Endodermal cell (in vitro differentiated cells): Measurements from ENCODE around the gene MYO6. TPM values are rescaled to one million over a fixed set of nuclear protein-coding genes. Genes with fewer than 3 reads are reported as not detected.

Experiments
- DNase-seq: peaks from one replicate; pipeline ENCODE4 v3.0.0-alpha.2; 2017
- H3K27ac ChIP-seq: 2 replicates; pipeline ENCODE4 v1.5.1; 2013; ENCODE audit warnings: mild to moderate bottlenecking, low read depth, low read length, moderate library complexity
- H3K27me3 ChIP-seq: 2 replicates; pipeline ENCODE4 v1.6.1; 2013; ENCODE audit warnings: mild to moderate bottlenecking, low read length, moderate library complexity; ENCODE audit not compliant: insufficient read depth, control insufficient read depth, poor library complexity, severe bottlenecking
- H3K36me3 ChIP-seq: 2 replicates; pipeline ENCODE4 v1.7.0; 2013; ENCODE audit warnings: mild to moderate bottlenecking, low read length, moderate library complexity; ENCODE audit not compliant: control insufficient read depth, insufficient read depth
- H3K4me1 ChIP-seq: one replicate; pipeline ENCODE4 v1.7.0; 2013; ENCODE audit warnings: low read length; ENCODE audit not compliant: control insufficient read depth, insufficient read depth
- H3K4me3 ChIP-seq: 2 replicates; pipeline ENCODE4 v1.5.1; 2013; ENCODE audit warnings: mild to moderate bottlenecking, low read length, moderate library complexity
- H3K9ac ChIP-seq: 2 replicates; pipeline ENCODE4 v1.6.1; 2013; ENCODE audit warnings: mild to moderate bottlenecking, low read length, moderate library complexity; ENCODE audit not compliant: poor library complexity, severe bottlenecking; ENCODE audit errors: extremely low read depth
- H3K9me3 ChIP-seq: 2 replicates; pipeline ENCODE4 v1.6.1; 2013; ENCODE audit warnings: mild to moderate bottlenecking, low read length, moderate library complexity; ENCODE audit not compliant: control insufficient read depth
- H3K27ac Mint-ChIP-seq: 2 replicates; pipeline ENCODE4 v1.8.0; 2020; ENCODE audit warnings: mixed read lengths
- H3K27me3 Mint-ChIP-seq: 2 replicates; pipeline ENCODE4 v1.8.0; 2021; ENCODE audit warnings: mild to moderate bottlenecking, mixed read lengths; ENCODE audit not compliant: insufficient read depth
- H3K36me3 Mint-ChIP-seq: 2 replicates; pipeline ENCODE4 v1.8.0; 2020; ENCODE audit warnings: low read depth, mixed read lengths
- H3K4me1 Mint-ChIP-seq: 2 replicates; pipeline ENCODE4 v1.8.0; 2020; ENCODE audit warnings: mixed read lengths
- H3K4me3 Mint-ChIP-seq: 2 replicates; pipeline ENCODE4 v1.8.0; 2020; ENCODE audit warnings: mild to moderate bottlenecking, moderate library complexity, mixed read lengths
- H3K9me3 Mint-ChIP-seq: 2 replicates; pipeline ENCODE4 v1.8.0; 2020; ENCODE audit warnings: mild to moderate bottlenecking, mixed read lengths
- WGBS, 2 experiments: methylation state at CpG; one replicate each; pipeline versions ENCODE4 v1.1.5 to v1.1.7; 2013; ENCODE audit warnings: missing lambda C conversion rate in 2 of 2, mixed read lengths in 1 of 2; ENCODE audit not compliant: insufficient coverage in 1 of 2, insufficient read length in 1 of 2; 5-methylcytosine and 5-hydroxymethylcytosine counted together
- total RNA-seq, 2 donors: library from RNA; stranded (reverse); fragmentation: NEBNext Ultra II Directional in 1 of 2; extraction: Animal tissue kit (Norgen Biotek cat#: 25700) in 1 of 2; gene quantifications; 2 replicates in 1 of 2; 3 replicates in 1 of 2; pipeline ENCODE4 v1.2.1, GENCODE V29; 2021
- TF ChIP-seq, protein P1 (sequence below): fragments of 200-600 bp; sonication (generic); conservative IDR thresholded peaks from 2 replicates; pipeline ENCODE4 v1.5.0; 2021; ENCODE audit warnings: antibody characterized with exemption, mild to moderate bottlenecking

Gene MYO6
- total RNA-seq, 2 donors from 2014 or later = 58.7 to 89.9 TPM

DNA sequence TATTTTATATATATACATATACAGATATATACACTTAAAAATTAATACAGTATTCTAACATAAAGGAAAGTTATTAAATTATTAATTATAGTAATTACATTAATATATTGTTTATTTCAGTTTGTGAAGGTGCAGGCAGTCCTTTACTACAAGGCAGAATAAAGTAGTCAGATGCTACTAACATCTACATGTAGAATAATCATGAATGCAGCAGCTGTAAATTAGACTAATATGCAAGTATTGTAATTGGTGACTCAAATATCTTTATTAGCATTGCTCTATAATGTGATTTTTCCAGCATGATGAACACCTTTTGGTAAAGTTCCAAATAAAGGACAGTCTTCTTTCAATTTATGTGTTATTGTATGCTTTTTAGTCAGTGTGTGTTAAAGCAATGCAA lies 17.3 kb downstream of the MYO6 start:
- TF ChIP-seq, protein P1, sequence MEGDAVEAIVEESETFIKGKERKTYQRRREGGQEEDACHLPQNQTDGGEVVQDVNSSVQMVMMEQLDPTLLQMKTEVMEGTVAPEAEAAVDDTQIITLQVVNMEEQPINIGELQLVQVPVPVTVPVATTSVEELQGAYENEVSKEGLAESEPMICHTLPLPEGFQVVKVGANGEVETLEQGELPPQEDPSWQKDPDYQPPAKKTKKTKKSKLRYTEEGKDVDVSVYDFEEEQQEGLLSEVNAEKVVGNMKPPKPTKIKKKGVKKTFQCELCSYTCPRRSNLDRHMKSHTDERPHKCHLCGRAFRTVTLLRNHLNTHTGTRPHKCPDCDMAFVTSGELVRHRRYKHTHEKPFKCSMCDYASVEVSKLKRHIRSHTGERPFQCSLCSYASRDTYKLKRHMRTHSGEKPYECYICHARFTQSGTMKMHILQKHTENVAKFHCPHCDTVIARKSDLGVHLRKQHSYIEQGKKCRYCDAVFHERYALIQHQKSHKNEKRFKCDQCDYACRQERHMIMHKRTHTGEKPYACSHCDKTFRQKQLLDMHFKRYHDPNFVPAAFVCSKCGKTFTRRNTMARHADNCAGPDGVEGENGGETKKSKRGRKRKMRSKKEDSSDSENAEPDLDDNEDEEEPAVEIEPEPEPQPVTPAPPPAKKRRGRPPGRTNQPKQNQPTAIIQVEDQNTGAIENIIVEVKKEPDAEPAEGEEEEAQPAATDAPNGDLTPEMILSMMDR = no peak
- Histone ChIP-seq H3K36me3 (peaks cover 4% of the 10 kb centered on the region), H3K27ac (no peak overlapping the region), H3K4me1 (no peaks in the 10 kb centered on the region), H3K27me3 (no peaks in the 10 kb centered on the region), H3K9me3 (no peaks in the 10 kb centered on the region), H3K4me3 (no peak overlapping the region), H3K9ac (no peak overlapping the region)
- Mint-ChIP-seq H3K4me1 (peaks cover 14% of the 10 kb centered on the region), H3K9me3 (no peaks in the 10 kb centered on the region), H3K36me3 (peaks cover 9% of the 10 kb centered on the region), H3K4me3 (no peak overlapping the region), H3K27ac (no peak overlapping the region), H3K27me3 (no peaks in the 10 kb centered on the region)
- no peak for DNase-seq

DNA sequence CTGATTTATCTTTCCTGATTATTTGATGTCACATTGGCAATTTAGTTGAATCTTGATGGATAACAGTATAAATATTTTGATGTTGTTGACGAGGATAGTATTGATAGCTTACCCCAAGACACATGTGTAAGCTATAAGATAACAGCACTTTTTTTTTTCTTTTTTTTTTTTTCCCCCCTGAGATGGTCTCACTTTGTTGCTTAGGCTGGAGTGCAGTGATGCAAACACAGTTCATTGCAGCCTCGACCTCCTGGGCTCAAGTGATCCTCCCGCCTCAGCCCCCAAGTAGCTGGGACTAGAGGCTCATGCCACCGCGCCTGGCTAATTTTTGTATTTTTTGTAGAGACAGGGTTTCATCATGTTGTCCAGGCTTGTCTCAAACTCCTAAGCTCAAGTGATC lies 21.8 kb downstream of the MYO6 start:
- Histone ChIP-seq H3K27ac (no peak overlapping the region), H3K4me3 (no peak overlapping the region), H3K27me3 (no peaks in the 10 kb centered on the region), H3K9ac (no peak overlapping the region), H3K4me1 (no peaks in the 10 kb centered on the region), H3K9me3 (no peaks in the 10 kb centered on the region), H3K36me3 (peaks cover under 1% of the 10 kb centered on the region)
- TF ChIP-seq, protein P1 = no peak
- Mint-ChIP-seq H3K27ac (peak overlapping the region; percentile 63), H3K36me3 (no peaks in the 10 kb centered on the region), H3K9me3 (no peaks in the 10 kb centered on the region), H3K4me1 (peaks cover 21% of the 10 kb centered on the region), H3K27me3 (no peaks in the 10 kb centered on the region), H3K4me3 (no peak overlapping the region)
- WGBS, 2 experiments = 91 to 92% methylated on average over 2 to 5 of the region's 5 CpGs
- DNase-seq = no peak

DNA sequence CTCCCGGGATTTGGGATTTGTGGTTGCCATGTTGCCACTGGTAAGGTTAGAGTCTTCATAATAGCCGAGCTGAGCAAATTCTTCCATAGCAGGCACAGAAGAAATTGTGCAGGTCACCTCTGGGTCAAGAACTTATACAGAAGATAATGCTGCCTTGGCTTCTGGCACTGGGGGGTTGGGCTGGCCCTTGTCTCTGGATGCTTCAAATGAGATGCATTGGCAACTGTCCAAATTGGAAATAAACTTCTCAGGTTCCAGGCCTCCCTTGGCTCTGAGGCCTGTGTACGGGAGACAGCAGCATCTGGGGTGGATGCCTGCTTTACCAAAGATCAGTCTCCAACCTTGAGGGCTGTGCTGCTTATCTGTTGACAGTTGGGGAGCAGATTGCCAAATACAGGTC lies 26.2 kb downstream of the MYO6 start:
- TF ChIP-seq, protein P1 = no peak
- Histone ChIP-seq H3K4me3 (no peak overlapping the region), H3K27ac (no peak overlapping the region), H3K27me3 (no peaks in the 10 kb centered on the region), H3K4me1 (no peaks in the 10 kb centered on the region), H3K36me3 (peaks cover 6% of the 10 kb centered on the region), H3K9me3 (no peaks in the 10 kb centered on the region), H3K9ac (no peak overlapping the region)
- H3K4me3 Mint-ChIP-seq = no peak overlapping the region
- no peak for DNase-seq
- WGBS, 2 experiments = 97 to 100% methylated on average over 2 to 3 of the region's 3 CpGs
- H3K36me3 Mint-ChIP-seq = peaks cover 4% of the 10 kb centered on the region
- peaks cover 21% of the 10 kb centered on the region for H3K4me1 Mint-ChIP-seq
- no peaks in the 10 kb centered on the region for H3K27me3 Mint-ChIP-seq
- H3K27ac Mint-ChIP-seq = no peak overlapping the region
- H3K9me3 Mint-ChIP-seq = no peaks in the 10 kb centered on the region
